Loucy (cell line): ENCODE data around the gene PREX1.

Experiments used
- H2AFZ ChIP-seq: fragments of 200-600 bp; sonication (generic); 2 replicates; pipeline ENCODE4 v1.6.0; 2016; ENCODE audit warnings: antibody characterized with exemption, mild to moderate bottlenecking, low read length, moderate library complexity
- H3F3A ChIP-seq: fragments of 200-600 bp; 2 replicates; pipeline ENCODE4 v1.6.0; 2016; ENCODE audit warnings: antibody characterized with exemption, low read depth, mild to moderate bottlenecking
- H3K27me3 ChIP-seq: fragments of 200-600 bp; sonication (generic); 2 replicates; pipeline ENCODE4 v1.6.1; 2014; ENCODE audit warnings: low read length, mild to moderate bottlenecking; ENCODE audit not compliant: insufficient read depth, poor library complexity, severe bottlenecking
- H3K36me3 ChIP-seq: fragments of 200-600 bp; sonication (generic); 2 replicates; pipeline ENCODE4 v1.6.1; 2016; ENCODE audit warnings: low read length; ENCODE audit not compliant: insufficient read depth
- H3K4me1 ChIP-seq: fragments of 200-600 bp; sonication (generic); 2 replicates; pipeline ENCODE4 v1.5.1; 2014; ENCODE audit warnings: low read length, mild to moderate bottlenecking; ENCODE audit not compliant: insufficient read depth, poor library complexity, severe bottlenecking
- H3K4me2 ChIP-seq: fragments of 200-600 bp; sonication (generic); 2 replicates; pipeline ENCODE4 v1.6.0; 2014; ENCODE audit warnings: antibody characterized with exemption, low read length, low read depth, mild to moderate bottlenecking; ENCODE audit not compliant: poor library complexity, severe bottlenecking
- H3K4me3 ChIP-seq: fragments of 200-600 bp; sonication (generic); 2 replicates; pipeline ENCODE4 v1.5.1; 2014; ENCODE audit warnings: low read length, mild to moderate bottlenecking, mixed read lengths; ENCODE audit not compliant: poor library complexity, severe bottlenecking
- H3K79me2 ChIP-seq: fragments of 200-600 bp; sonication (generic); 2 replicates; pipeline ENCODE4 v1.6.1; 2014; ENCODE audit warnings: low read length; ENCODE audit not compliant: insufficient read depth
- H3K9ac ChIP-seq: fragments of 200-600 bp; sonication (generic); 2 replicates; pipeline ENCODE4 v1.6.0; 2014; ENCODE audit warnings: mild to moderate bottlenecking, low read depth, low read length, moderate library complexity; ENCODE audit not compliant: poor library complexity, severe bottlenecking
- H3K9me2 ChIP-seq: fragments of 200-600 bp; sonication (generic); replicated peaks from 2 replicates; pipeline ENCODE4 v1.6.1; 2016; ENCODE audit warnings: low read depth, low read length, mixed read lengths
- H3K9me3 ChIP-seq: fragments of 200-600 bp; sonication (generic); 2 replicates; pipeline ENCODE4 v1.6.1; 2014; ENCODE audit warnings: mild to moderate bottlenecking, antibody characterized with exemption, low read length, low read depth; ENCODE audit not compliant: insufficient read depth
- H4K20me1 ChIP-seq: fragments of 200-600 bp; sonication (generic); 2 replicates; pipeline ENCODE4 v1.6.0; 2014; ENCODE audit warnings: antibody characterized with exemption, low read length, mild to moderate bottlenecking; ENCODE audit not compliant: insufficient read depth, poor library complexity, severe bottlenecking
- EZH2phosphoT487 ChIP-seq: fragments of 200-600 bp; IDR thresholded peaks from 2 replicates; pipeline ENCODE4 v1.6.1; 2018; ENCODE audit warnings: antibody characterized with exemption, mild to moderate bottlenecking, moderate library complexity, borderline replicate concordance
- TF ChIP-seq, protein P1 (sequence below): fragments of 200-600 bp; sonication (generic); conservative IDR thresholded peaks from 2 replicates; pipeline ENCODE4 v1.5.1; 2014; ENCODE audit warnings: mild to moderate bottlenecking, antibody characterized with exemption, low read length

PREX1 gene

DNA sequence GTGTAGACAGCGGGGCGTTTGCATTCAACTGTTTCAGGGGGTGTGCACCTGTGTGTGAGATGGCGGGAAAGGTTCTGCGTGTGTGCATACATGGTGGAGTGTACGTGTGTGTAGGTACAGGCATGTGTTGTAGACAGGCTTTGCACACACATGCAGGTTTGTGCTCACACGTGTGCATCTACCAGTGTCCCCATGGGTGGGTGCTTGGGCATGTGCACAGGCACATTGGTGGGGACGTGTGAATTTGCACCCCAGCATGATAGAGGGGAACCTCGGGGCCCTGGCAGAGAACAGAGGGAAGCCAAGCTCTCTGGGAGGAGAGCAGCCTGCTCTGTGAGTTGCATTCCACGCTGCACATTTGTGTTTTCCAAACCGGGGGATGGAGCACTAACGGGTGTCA, 250.2 kb downstream of the PREX1 start:
- TF ChIP-seq, protein P1, sequence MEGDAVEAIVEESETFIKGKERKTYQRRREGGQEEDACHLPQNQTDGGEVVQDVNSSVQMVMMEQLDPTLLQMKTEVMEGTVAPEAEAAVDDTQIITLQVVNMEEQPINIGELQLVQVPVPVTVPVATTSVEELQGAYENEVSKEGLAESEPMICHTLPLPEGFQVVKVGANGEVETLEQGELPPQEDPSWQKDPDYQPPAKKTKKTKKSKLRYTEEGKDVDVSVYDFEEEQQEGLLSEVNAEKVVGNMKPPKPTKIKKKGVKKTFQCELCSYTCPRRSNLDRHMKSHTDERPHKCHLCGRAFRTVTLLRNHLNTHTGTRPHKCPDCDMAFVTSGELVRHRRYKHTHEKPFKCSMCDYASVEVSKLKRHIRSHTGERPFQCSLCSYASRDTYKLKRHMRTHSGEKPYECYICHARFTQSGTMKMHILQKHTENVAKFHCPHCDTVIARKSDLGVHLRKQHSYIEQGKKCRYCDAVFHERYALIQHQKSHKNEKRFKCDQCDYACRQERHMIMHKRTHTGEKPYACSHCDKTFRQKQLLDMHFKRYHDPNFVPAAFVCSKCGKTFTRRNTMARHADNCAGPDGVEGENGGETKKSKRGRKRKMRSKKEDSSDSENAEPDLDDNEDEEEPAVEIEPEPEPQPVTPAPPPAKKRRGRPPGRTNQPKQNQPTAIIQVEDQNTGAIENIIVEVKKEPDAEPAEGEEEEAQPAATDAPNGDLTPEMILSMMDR, result no peak
- no peak for TF ChIP-seq EZH2phosphoT487
- no peaks in the 10 kb centered on the region for H4K20me1 ChIP-seq
- no peaks in the 10 kb centered on the region for H3K36me3 ChIP-seq
- no peaks in the 10 kb centered on the region for H3K79me2 ChIP-seq
- H3K9me3 ChIP-seq, result no peaks in the 10 kb centered on the region
- H2AFZ ChIP-seq, result no peak overlapping the region
- no peaks in the 10 kb centered on the region for H3K4me1 ChIP-seq
- H3K4me2 ChIP-seq, result no peak overlapping the region
- H3F3A ChIP-seq, result no peaks in the 10 kb centered on the region
- H3K9me2 ChIP-seq, result no peaks in the 10 kb centered on the region
- no peak overlapping the region for H3K4me3 ChIP-seq
- H3K9ac ChIP-seq, result no peak overlapping the region
- H3K27me3 ChIP-seq, result no peaks in the 10 kb centered on the region

DNA sequence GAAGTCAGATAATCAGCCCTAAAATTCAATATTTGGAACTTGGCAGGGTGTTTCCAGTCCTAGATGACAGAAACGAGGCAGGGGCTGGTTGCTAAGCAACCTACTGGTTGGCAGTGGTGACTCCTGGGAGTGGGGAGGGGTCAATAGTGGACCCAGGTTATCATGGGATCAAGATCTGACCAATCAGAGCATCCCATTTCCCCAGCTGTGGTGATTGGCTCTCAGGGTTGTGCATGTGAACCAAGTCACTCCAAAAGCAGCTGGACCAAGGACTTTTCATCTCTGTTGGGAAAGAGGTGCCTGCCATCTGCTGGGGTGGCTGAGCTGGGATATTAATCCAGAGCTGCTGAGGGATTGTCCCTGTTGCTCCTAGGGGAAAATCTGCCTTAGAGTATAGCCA, 253.4 kb downstream of the PREX1 start:
- H3K79me2 ChIP-seq, result no peaks in the 10 kb centered on the region
- H3K4me3 ChIP-seq, result no peak overlapping the region
- no peak for TF ChIP-seq EZH2phosphoT487
- TF ChIP-seq, protein P1, result no peak
- no peaks in the 10 kb centered on the region for H3K36me3 ChIP-seq
- H3K4me1 ChIP-seq, result no peaks in the 10 kb centered on the region
- H4K20me1 ChIP-seq, result no peaks in the 10 kb centered on the region
- no peak overlapping the region for H3K4me2 ChIP-seq
- no peaks in the 10 kb centered on the region for H3K27me3 ChIP-seq
- H3K9me3 ChIP-seq, result no peaks in the 10 kb centered on the region
- no peaks in the 10 kb centered on the region for H3K9me2 ChIP-seq
- H2AFZ ChIP-seq, result no peak overlapping the region
- H3F3A ChIP-seq, result no peaks in the 10 kb centered on the region
- H3K9ac ChIP-seq, result no peak overlapping the region
